ENCODE data around the gene TAGLN2.

- TF ChIP-seq GATA2 (IDR thresholded peaks at IDR 0.05; ENCODE audit: low read depth, low read length) (no peak), GATA3 (IDR thresholded peaks at IDR 0.05; ENCODE audit: low read depth, low read length) (no peak)
Measured at GRCh38 chr1:159941141-159941540, 15.8 kb upstream of the TAGLN2 start.

Measured in SH-SY5Y (cell line).